NCI-H2196 (cell line): ENCODE data around the gene TMEM238L.
A peak's percentile ranks its signal among the peaks of the same experiment; 100 is the strongest.
"Not testable (repeated sequence)": the region's sequence is repeated elsewhere in the genome, so short reads cannot be mapped to it uniquely, and the experiment has no call there.

Experiments
- DNase-seq: peaks from one replicate; lab custom pipeline; 2025; ENCODE audit not compliant: unreplicated experiment; lab: John Stamatoyannopoulos, UW

TMEM238L gene, protein sequence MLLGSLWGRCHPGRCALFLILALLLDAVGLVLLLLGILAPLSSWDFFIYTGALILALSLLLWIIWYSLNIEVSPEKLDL

GRCh38 chr17:10803830-10804475, at the start of gene TMEM238L:
Gene TMEM238L (minus strand): TSS chr17:10804099. CDS start chr17:10803963, 136 bp downstream.
- DNase-seq: no peak

DNA sequence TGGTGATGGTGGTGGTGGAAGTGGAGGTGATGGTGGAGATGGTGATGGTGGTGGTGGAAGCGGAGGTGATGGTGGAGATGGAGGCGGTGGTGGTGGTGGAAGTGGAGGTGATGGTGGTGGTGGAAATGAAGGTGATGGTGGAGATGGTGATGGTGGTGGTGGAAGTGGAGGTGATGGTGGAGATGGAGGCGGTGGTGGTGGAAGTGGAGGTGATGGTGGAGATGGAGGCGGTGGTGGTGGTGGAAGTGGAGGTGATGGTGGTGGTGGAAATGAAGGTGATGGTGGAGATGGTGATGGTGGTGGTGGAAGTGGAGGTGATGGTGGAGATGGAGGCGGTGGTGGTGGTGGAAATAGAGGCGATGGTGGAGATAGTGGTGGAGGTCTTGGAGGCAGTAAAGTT, 42.7 kb upstream of the TMEM238L start:
- not testable (repeated sequence) for DNase-seq

DNA sequence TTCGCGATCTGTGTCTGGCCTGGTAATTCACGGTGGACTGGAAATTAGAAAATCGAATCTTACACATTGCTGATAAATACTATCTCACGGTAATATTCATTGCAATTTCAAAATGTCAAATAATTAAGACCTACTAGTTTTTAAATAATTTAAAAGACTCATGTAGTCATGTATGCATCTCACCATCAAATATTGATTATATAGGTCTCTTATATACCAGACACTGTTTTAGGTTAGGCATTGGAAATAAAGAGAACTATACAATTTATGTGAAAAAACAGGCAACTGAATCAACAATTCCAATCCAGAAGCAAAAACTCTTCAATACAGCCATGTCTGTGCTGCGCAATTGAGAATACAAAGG, 41.5 kb upstream of the TMEM238L start:
- no peak for DNase-seq

DNA sequence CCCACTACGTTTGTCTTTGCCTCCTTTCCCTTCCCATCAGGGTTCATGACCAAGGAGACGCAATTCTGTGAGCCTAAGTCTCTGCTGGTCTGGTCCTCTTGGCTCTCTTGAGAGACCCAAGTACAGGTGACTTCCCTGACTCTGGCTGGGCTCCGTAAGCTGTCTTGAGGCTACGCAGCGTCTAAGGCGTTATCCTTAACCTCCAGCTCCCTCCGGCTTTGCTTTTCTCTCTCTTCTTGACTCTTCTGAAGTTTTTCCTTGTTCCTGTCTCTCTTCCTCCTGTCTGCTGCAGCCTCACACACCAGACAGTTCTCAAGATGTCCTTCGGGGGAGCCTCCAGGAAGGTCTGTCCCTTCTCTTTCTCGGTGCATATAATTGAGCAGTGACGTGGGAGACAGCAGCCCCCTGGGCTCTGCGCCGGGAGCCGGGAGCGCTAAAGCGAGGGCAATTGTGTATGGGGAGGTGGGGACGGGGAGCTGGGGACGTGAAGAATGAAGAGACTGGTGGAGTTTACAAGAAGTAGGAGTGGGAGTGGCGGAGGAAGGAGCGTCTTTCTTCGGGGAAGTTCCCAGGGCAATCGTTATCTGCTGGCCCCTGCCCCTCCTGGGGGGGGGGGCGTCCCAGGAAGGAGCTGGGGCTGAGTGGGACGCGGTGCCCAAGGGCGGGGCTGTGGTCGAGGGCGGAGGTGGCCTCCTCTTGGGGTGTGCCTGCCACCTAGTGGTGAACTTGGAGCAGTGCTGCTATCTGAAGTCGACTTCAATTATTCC, 40.9 kb upstream of the TMEM238L start:
- peak; percentile 26 for DNase-seq

DNA sequence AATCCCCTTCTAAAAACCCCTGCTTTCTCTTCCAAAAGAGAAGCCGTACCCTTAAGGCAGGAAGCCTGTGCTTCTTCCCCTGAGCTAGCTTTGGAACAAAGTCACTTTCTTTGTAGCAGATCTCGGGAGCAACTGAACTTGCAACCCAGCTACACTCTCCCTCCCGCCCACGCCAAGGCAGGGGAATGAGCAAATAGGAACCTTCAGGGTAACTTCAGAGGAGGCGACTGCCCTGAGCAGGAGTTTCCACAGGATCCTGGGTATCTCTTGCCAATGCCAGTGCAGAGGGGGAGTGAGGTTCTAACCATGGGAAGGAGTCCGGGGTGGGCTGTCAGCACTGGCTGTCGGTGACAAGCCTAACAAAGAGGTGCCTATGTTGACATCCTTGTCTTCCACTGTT, 39.9 kb upstream of the TMEM238L start:
- DNase-seq: no peak

- DNase-seq: no peak
Observed at GRCh38 chr17:10842658-10843057, 38.8 kb upstream of the TMEM238L start.

- DNase-seq: no peak
Observed at GRCh38 chr17:10838682-10839081, 34.8 kb upstream of the TMEM238L start.

DNA sequence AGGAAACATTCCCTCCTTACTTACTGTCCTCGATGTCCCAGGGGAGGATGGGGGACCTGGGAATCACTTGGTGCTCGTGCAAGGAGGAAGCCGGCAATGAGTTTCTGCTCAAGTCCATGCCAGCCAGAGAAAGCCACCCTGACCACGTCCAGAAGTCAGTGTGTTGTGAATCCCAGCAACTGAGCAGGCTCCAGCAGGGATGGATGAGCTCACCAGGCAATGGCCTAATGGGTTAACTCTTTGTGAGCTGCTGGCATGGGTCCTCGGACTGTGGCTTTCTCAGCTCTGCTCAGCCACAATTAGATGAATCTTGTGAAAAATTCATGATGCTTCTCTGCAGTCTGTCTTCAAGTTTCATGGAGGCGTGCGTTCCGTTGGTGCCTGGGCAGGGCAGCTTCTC, 34.0 kb upstream of the TMEM238L start, which contains the start of gene PIRT:
PIRT (minus strand) TSS at position 167 of the 400 bp plus-strand sequence. CDS start 12,442 bp downstream, outside the sequence.
- no peak for DNase-seq

- no peak for DNase-seq
Observed at GRCh38 chr17:10836966-10837590, 33.2 kb upstream of the TMEM238L start.

DNA sequence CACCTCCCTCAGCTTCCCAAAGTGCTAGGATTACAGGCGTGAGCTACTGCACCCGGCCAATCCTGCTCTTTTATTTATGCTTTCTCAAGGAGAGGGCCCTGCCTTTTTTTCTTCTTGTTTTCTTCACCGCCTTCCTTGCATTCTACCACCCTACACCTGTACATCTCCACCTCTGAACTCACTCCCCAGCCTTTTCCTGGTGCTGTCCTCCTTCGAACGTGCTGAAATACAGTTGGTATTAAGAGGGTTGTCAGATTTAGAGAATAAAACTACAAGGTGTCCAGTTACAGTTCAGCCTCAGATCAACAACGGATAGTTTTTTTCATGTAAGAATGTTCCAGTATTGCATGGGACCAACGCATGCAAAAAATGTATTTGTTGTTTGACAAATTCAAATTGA, 32.2 kb upstream of the TMEM238L start:
- no peak for DNase-seq

GRCh38 chr17:10831696-10832095, 27.8 kb upstream of the TMEM238L start:
- no peak for DNase-seq

- DNase-seq: no peak
Observed at GRCh38 chr17:10827898-10828552, 24.1 kb upstream of the TMEM238L start.

GRCh38 chr17:10824874-10825273, 21.0 kb upstream of the TMEM238L start:
- no peak for DNase-seq

- DNase-seq: no peak
Observed at GRCh38 chr17:10821770-10822169, 17.9 kb upstream of the TMEM238L start.

- DNase-seq: no peak
Observed at GRCh38 chr17:10821054-10821453, 17.2 kb upstream of the TMEM238L start.

DNA sequence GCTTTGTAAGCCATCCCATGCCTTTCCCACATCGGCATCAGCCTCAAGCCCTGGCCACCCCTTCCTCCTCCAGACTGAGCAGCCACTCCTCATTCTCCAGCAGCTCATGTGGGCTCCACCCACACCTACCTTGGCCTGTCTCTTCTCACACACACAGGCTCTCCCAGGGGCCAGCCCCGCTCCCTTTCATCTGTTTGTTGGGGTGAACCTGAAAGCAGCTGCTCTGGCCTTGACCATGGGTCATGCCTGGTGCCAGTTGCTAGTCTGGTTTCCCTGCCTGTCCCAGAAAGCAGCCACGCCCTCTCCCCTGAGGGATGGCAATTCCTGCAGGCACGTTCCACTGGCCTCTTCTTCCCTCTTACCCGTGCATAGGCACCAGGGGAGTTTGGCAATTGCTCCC, 11.4 kb upstream of the TMEM238L start:
- DNase-seq: no peak

- DNase-seq: no peak
Observed at GRCh38 chr17:10814075-10814474, 10.2 kb upstream of the TMEM238L start.

DNA sequence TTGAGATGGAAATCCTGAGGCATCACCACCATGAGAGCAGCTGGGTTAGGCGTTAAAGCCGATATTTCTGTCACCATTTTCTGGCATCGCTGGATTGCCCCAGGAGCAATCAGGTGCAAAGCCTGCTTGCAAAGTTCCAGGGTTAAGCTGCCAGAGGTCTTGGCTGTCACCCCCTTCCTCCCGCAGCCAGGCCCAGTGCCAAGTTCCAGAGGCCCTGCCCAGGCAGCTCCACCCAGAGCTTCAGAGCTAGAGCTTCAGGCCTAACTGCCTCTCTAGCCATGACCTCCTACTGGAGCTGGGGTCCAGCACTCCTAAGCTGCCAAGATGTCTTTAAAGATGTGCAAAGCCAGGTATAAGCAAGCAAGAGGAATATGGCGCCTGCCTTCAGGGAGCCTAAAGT, 8.8 kb upstream of the TMEM238L start:
- no peak for DNase-seq

GRCh38 chr17:10809605-10810004, 5.7 kb upstream of the TMEM238L start:
- DNase-seq: no peak

- DNase-seq: no peak
Observed at GRCh38 chr17:10807704-10808128, 3.8 kb upstream of the TMEM238L start.

DNA sequence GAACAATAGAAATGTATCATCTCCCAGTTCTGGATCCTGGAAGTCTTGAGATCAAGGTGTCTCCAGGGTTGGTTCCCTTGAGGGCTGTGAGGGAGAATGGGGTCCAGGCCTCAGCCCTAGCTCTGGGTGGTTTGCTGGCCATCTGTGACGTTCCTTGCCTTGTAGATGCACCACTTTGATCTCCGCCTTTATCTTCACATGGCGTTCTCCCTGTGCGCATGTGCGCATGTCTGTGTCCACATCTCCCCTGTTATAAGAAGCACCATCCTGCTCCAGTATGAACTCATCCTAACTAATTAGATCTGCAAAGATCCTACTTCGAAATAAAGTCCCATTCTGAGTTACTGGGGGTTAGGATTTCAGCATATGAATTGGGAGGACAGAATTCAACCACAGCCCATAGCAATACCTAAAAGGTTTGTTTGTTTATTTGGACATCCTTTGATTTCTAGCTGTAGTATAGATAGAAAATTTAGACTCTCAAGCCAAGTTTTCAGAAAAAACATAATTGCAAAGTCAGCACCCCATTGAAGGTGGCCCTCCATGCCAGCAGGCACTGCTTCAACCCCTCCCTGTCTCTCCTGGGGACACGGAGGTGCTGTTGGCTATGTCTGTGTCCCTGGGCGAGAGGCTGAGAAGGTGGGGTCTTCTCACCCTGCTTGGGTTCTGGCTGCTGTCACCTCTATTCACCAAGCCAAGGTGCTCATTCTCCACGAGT, 2.8 kb upstream of the TMEM238L start:
- DNase-seq: no peak
